Neutrophil (primary cell): ENCODE data around the gene RIMKLB.
"Not testable (repeated sequence)": the region's sequence is repeated elsewhere in the genome, so short reads cannot be mapped to it uniquely, and the experiment has no call there.

ENCODE experiments used
- H3K27ac ChIP-seq: fragments of 200-600 bp; sonication (generic); 2 replicates; pipeline ENCODE4 v1.5.1; 2016; ENCODE audit warnings: mild to moderate bottlenecking, moderate library complexity
- H3K27me3 ChIP-seq: fragments of 200-600 bp; sonication (generic); 2 replicates; pipeline ENCODE4 v1.6.0; 2016; ENCODE audit warnings: mild to moderate bottlenecking
- H3K36me3 ChIP-seq: fragments of 200-600 bp; sonication (generic); 2 replicates; pipeline ENCODE4 v1.5.1; 2017
- H3K4me1 ChIP-seq, 2 experiments: fragments of 200-600 bp in 1 of 2; sonication (generic) in 1 of 2; 1 replicate in 1 of 2; 2 replicates in 1 of 2; pipeline versions ENCODE4 v1.5.1 to v1.6.1; 2013 to 2016; ENCODE audit warnings: low read depth in 1 of 2, low read length in 1 of 2, mild to moderate bottlenecking in 1 of 2, moderate library complexity in 1 of 2; ENCODE audit not compliant: control insufficient read depth in 1 of 2, insufficient read depth in 1 of 2
- H3K4me3 ChIP-seq, 2 experiments: fragments of 200-600 bp in 1 of 2; sonication (generic) in 1 of 2; 1 replicate in 1 of 2; 2 replicates in 1 of 2; pipeline ENCODE4 v1.5.1; 2013 to 2016; ENCODE audit warnings: low read depth in 1 of 2, low read length in 1 of 2, mild to moderate bottlenecking in 1 of 2, moderate library complexity in 1 of 2
- H3K9me3 ChIP-seq: fragments of 200-600 bp; sonication (generic); 2 replicates; pipeline ENCODE4 v1.5.1; 2016
- CTCF ChIP-seq: fragments of 200-600 bp; sonication (generic); IDR thresholded peaks from 2 replicates; pipeline ENCODE4 v1.5.1; 2016; ENCODE audit warnings: antibody characterized with exemption

RIMKLB gene

GRCh38 chr12:8780389-8780788 lies 82.6 kb downstream of the RIMKLB start:
- no peak overlapping the region for H3K4me3 ChIP-seq
- no peaks in the 10 kb centered on the region for H3K27me3 ChIP-seq
- H3K36me3 ChIP-seq = no peaks in the 10 kb centered on the region
- H3K9me3 ChIP-seq = no peaks in the 10 kb centered on the region
- H3K27ac ChIP-seq = no peak overlapping the region
- TF ChIP-seq CTCF = no peak
- H3K4me1 ChIP-seq = peaks cover 0 to 5% of the 10 kb centered on the region in 2 experiments

- H3K4me1 ChIP-seq = peaks cover 4 to 15% of the 10 kb centered on the region in 2 experiments
- no peak overlapping the region for H3K27ac ChIP-seq
- H3K9me3 ChIP-seq = no peaks in the 10 kb centered on the region
- no peaks in the 10 kb centered on the region for H3K36me3 ChIP-seq
- no peaks in the 10 kb centered on the region for H3K27me3 ChIP-seq
- no peak overlapping the region for H3K4me3 ChIP-seq
- TF ChIP-seq CTCF = no peak
Measured at GRCh38 chr12:8781381-8782127, 83.8 kb downstream of the RIMKLB start.

GRCh38 chr12:8784290-8784888 lies 86.6 kb downstream of the RIMKLB start:
- no peaks in the 10 kb centered on the region for H3K27me3 ChIP-seq
- no peak overlapping the region for H3K27ac ChIP-seq
- H3K4me3 ChIP-seq = no peak overlapping the region
- H3K4me1 ChIP-seq = peaks cover 4 to 15% of the 10 kb centered on the region in 2 experiments
- no peak for TF ChIP-seq CTCF
- H3K9me3 ChIP-seq = no peaks in the 10 kb centered on the region
- no peaks in the 10 kb centered on the region for H3K36me3 ChIP-seq

- Histone ChIP-seq H3K9me3 (no peaks in the 10 kb centered on the region), H3K4me3 (no peak overlapping the region), H3K4me1 (peaks cover 4 to 15% of the 10 kb centered on the region in 2 experiments), H3K27me3 (no peaks in the 10 kb centered on the region), H3K36me3 (no peaks in the 10 kb centered on the region), H3K27ac (no peak overlapping the region)
- TF ChIP-seq CTCF = no peak
Measured at GRCh38 chr12:8785499-8785898, 87.7 kb downstream of the RIMKLB start.

GRCh38 chr12:8787206-8787605 lies 89.4 kb downstream of the RIMKLB start:
- not testable (repeated sequence) for H3K36me3 ChIP-seq, H3K9me3 ChIP-seq, H3K4me3 ChIP-seq, H3K27me3 ChIP-seq, H3K27ac ChIP-seq
- peaks cover 4 to 15% of the 10 kb centered on the region in 2 experiments for H3K4me1 ChIP-seq

GRCh38 chr12:8788706-8789105 lies 90.9 kb downstream of the RIMKLB start:
- H3K4me1 ChIP-seq = peaks cover 4 to 15% of the 10 kb centered on the region in 2 experiments
- H3K4me3 ChIP-seq, H3K9me3 ChIP-seq, H3K27ac ChIP-seq, H3K27me3 ChIP-seq, H3K36me3 ChIP-seq: not testable (repeated sequence)

- H3K36me3 ChIP-seq = not testable (repeated sequence)
Measured at GRCh38 chr12:8789341-8790013, 91.7 kb downstream of the RIMKLB start.

GRCh38 chr12:8793226-8793625 lies 95.4 kb downstream of the RIMKLB start:
- H3K4me1 ChIP-seq, H3K36me3 ChIP-seq, H3K4me3 ChIP-seq, H3K9me3 ChIP-seq, H3K27ac ChIP-seq, H3K27me3 ChIP-seq: not testable (repeated sequence)

More at GRCh38 chr12:8789341-8790013, 91.7 kb downstream of the RIMKLB start:
- H3K4me1 ChIP-seq = peaks cover 4 to 15% of the 10 kb centered on the region in 2 experiments
- H3K9me3 ChIP-seq, H3K27me3 ChIP-seq, H3K27ac ChIP-seq, H3K4me3 ChIP-seq: not testable (repeated sequence)

GRCh38 chr12:8794611-8795010 lies 96.8 kb downstream of the RIMKLB start:
- not testable (repeated sequence) for H3K4me1 ChIP-seq, H3K27ac ChIP-seq, H3K27me3 ChIP-seq, H3K36me3 ChIP-seq, H3K4me3 ChIP-seq, H3K9me3 ChIP-seq
